ENCODE measurements around the gene LRRC2. TPM values are rescaled to one million over a fixed set of nuclear protein-coding genes. Genes with fewer than 3 reads are reported as not detected.
A peak's percentile ranks its signal among the peaks of the same experiment; 100 is the strongest.

LRRC2 gene, protein sequence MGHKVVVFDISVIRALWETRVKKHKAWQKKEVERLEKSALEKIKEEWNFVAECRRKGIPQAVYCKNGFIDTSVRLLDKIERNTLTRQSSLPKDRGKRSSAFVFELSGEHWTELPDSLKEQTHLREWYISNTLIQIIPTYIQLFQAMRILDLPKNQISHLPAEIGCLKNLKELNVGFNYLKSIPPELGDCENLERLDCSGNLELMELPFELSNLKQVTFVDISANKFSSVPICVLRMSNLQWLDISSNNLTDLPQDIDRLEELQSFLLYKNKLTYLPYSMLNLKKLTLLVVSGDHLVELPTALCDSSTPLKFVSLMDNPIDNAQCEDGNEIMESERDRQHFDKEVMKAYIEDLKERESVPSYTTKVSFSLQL
- 0.74 TPM for polyA plus RNA-seq (2013, experiment 1 of 2)
- polyA plus RNA-seq (2013, experiment 2 of 2) = 1.4 TPM

DNA sequence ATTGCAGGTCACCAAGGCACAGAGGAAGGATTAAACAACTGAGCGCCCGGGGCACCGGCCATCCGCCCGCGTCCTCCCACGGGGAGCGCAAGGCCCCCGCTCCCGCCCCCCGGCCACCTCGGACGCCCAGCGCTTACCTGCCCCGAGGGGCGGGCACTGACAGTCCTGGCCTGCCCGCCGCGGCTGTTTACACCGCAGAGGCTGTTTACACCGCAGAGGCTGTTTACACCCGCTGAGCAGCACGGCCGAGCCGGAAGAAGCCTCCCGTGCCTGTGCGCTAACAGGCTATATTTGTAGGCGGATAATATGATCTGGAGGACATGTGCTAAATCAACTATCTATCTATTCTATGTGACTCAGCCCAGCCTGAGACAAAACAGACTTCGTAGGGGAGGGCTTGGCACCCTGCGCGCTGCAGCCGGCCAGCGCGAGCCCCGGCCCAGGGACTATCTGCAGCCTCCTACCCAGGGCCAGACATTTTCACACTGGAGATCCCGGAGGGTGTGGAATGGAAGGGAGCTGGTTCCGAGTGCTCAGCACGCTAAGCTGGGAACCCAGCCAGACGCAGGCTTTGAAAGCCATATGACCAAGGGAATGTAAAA lies at the start of gene LRRC2:
LRRC2 (minus strand) TSS at position 263 of the 602 bp plus-strand sequence. CDS start 14,711 bp downstream, outside the sequence.
- H3K9me3 ChIP-seq (ENCODE audit: control insufficient read depth, low read length) = peaks cover 7% of the 10 kb centered on the region
- peak within 1 kb of the TSS; percentile 44 for H3K4me3 ChIP-seq (ENCODE audit: extremely low read depth, insufficient read depth, low read length, poor library complexity, severe bottlenecking)
- no peaks in the 10 kb centered on the region for H3K36me3 ChIP-seq (ENCODE audit: control insufficient read depth, insufficient read depth, low read length)
- peaks cover 17% of the 10 kb centered on the region for H3K4me1 ChIP-seq (ENCODE audit: control insufficient read depth, insufficient read depth, low read length, poor library complexity, severe bottlenecking)
- WGBS, 2 experiments (ENCODE audit: insufficient coverage in 2 of 2) = 2 to 4% methylated on average over 20 to 30 of the region's 39 CpGs
- peak within 1 kb of the TSS; percentile 71 for H3K27ac ChIP-seq (ENCODE audit: low read depth, low read length, severe bottlenecking)

DNA sequence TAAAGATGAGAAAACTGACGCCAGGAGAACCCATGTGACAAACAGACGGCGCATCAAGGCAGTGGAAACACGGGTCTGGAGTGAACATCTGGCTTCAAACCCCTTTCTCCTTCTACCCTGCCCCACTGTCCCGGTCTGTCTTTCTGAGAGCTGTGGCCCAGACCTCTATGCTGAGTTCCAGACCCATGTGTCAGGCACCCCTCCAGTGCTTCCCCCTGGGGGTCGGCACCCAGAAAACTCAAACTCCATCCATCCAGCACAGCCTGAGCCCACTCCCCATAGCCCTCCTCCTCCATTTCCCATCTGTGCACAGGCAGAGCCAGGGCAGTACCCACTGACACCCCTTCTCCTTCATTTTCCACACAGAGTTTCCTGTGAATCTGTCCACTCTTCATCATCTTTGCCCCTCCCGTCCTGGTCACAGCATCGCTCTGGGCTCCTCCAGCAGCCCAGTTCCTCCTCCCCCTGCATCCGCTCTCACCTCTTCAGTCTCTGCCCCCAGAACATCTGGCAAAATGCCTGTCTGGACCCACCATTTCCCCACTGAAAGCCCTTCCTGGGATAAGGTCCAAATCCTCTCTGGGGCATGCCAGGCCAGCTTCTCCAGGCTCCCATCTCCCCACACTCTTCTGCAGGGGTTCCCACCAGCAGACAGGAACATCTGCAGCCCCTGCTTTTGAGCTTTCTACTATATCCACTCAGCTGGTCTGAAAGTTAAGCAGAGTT lies 49.1 kb upstream of the LRRC2 start:
- WGBS, 2 experiments (ENCODE audit: insufficient coverage in 2 of 2) = 90 to 94% methylated on average over 8 to 9 of the region's 9 CpGs
- no peak overlapping the region for H3K4me3 ChIP-seq (ENCODE audit: extremely low read depth, insufficient read depth, low read length, poor library complexity, severe bottlenecking)
- H3K36me3 ChIP-seq (ENCODE audit: control insufficient read depth, insufficient read depth, low read length) = no peaks in the 10 kb centered on the region
- no peak overlapping the region for H3K27ac ChIP-seq (ENCODE audit: low read depth, low read length, severe bottlenecking)
- no peaks in the 10 kb centered on the region for H3K9me3 ChIP-seq (ENCODE audit: control insufficient read depth, low read length)
- no peaks in the 10 kb centered on the region for H3K4me1 ChIP-seq (ENCODE audit: control insufficient read depth, insufficient read depth, low read length, poor library complexity, severe bottlenecking)

DNA sequence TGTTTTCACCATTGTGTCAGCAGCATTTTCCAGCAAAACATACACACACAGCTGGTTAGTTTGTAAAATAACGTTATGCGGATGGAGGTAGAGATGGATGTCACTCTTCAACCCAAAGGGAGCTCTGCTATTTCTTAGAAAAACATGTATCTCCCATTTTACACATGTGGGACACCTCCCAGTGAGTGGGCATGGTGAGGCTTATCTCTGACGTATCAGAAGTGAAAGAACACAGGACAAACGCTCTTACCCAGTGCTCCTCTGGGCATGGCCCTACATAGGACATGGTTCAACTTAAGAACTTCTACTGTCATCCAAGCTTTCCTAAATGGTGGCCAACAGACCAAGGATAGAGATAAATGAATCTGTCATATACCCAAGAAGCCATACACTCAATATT lies 48.3 kb upstream of the LRRC2 start:
- no peaks in the 10 kb centered on the region for H3K36me3 ChIP-seq (ENCODE audit: control insufficient read depth, insufficient read depth, low read length)
- no peak overlapping the region for H3K27ac ChIP-seq (ENCODE audit: low read depth, low read length, severe bottlenecking)
- no peaks in the 10 kb centered on the region for H3K4me1 ChIP-seq (ENCODE audit: control insufficient read depth, insufficient read depth, low read length, poor library complexity, severe bottlenecking)
- 86 to 87% methylated on average over 2 of the region's 4 CpGs for WGBS, 2 experiments (ENCODE audit: insufficient coverage in 2 of 2)
- H3K9me3 ChIP-seq (ENCODE audit: control insufficient read depth, low read length) = no peaks in the 10 kb centered on the region
- H3K4me3 ChIP-seq (ENCODE audit: extremely low read depth, insufficient read depth, low read length, poor library complexity, severe bottlenecking) = no peak overlapping the region

DNA sequence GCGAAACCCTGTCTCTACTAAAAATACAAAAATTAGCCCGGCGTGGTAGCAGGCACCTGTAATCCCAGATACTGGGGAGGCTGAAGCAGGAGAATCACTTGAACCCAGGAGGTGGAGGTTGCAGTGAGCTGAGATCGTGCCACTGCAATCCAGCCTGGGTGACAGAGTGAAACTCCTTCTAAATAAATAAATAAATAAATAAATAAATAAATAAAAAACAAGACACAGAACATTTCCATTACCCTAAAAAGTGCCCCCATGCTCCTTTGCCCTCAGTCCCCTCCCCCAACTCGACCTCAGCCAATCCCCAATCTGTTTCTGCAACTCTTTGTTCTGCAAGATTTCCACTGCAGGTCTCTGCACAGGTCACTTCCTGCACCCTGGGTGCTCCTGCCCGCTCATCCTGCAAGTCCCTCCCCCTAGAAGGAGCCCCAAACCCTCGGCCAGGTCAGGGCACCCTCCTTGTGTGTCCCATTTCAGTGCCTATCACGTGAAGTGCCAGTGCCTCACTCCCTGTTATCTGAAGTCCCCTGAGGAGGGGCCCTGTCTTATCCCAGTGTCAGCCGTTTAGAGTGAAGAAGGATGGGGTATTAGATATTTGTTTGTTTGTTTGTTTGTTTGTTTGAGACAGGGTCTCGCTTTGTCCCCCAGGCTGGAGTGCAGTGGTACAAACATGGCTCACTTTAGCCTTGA lies 47.4 kb upstream of the LRRC2 start:
- Histone ChIP-seq H3K9me3 (ENCODE audit: control insufficient read depth, low read length) (no peaks in the 10 kb centered on the region), H3K27ac (ENCODE audit: low read depth, low read length, severe bottlenecking) (no peak overlapping the region), H3K4me3 (ENCODE audit: extremely low read depth, insufficient read depth, low read length, poor library complexity, severe bottlenecking) (no peak overlapping the region), H3K4me1 (ENCODE audit: control insufficient read depth, insufficient read depth, low read length, poor library complexity, severe bottlenecking) (no peaks in the 10 kb centered on the region), H3K36me3 (ENCODE audit: control insufficient read depth, insufficient read depth, low read length) (no peaks in the 10 kb centered on the region)
- 71 to 79% methylated on average over 6 to 8 of the region's 10 CpGs for WGBS, 2 experiments (ENCODE audit: insufficient coverage in 2 of 2)

DNA sequence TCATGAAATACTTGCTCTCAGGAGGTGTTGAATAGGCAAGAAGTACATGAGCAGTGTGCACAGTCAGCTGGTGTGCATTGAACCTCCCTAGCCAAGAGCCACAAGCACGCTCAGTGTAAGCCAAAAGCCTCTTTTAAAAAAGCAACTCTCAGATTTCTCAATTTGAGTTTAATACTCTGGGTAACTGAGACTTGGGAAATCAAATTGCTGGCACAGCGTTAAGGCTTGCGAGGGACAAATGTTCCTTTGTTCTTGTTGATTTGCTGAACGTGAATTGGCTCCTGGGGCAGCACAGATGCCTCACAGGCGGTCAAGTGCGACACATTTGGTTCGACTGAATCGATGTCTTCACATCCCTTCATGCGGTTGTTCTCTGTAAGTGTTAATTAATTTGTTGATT lies 46.2 kb upstream of the LRRC2 start, which contains the start of gene FAM240A:
FAM240A (plus strand) TSS at position 202 of the 400 bp plus-strand sequence; CDS start at position 361, 159 bp downstream.
- no peak within 1 kb of the TSS for H3K27ac ChIP-seq (ENCODE audit: low read depth, low read length, severe bottlenecking)
- H3K4me1 ChIP-seq (ENCODE audit: control insufficient read depth, insufficient read depth, low read length, poor library complexity, severe bottlenecking) = no peaks in the 10 kb centered on the region
- H3K4me3 ChIP-seq (ENCODE audit: extremely low read depth, insufficient read depth, low read length, poor library complexity, severe bottlenecking) = no peak within 1 kb of the TSS
- no peaks in the 10 kb centered on the region for H3K9me3 ChIP-seq (ENCODE audit: control insufficient read depth, low read length)
- 68 to 81% methylated on average over 7 to 8 of the region's 9 CpGs for WGBS, 2 experiments (ENCODE audit: insufficient coverage in 2 of 2)
- H3K36me3 ChIP-seq (ENCODE audit: control insufficient read depth, insufficient read depth, low read length) = no peaks in the 10 kb centered on the region

DNA sequence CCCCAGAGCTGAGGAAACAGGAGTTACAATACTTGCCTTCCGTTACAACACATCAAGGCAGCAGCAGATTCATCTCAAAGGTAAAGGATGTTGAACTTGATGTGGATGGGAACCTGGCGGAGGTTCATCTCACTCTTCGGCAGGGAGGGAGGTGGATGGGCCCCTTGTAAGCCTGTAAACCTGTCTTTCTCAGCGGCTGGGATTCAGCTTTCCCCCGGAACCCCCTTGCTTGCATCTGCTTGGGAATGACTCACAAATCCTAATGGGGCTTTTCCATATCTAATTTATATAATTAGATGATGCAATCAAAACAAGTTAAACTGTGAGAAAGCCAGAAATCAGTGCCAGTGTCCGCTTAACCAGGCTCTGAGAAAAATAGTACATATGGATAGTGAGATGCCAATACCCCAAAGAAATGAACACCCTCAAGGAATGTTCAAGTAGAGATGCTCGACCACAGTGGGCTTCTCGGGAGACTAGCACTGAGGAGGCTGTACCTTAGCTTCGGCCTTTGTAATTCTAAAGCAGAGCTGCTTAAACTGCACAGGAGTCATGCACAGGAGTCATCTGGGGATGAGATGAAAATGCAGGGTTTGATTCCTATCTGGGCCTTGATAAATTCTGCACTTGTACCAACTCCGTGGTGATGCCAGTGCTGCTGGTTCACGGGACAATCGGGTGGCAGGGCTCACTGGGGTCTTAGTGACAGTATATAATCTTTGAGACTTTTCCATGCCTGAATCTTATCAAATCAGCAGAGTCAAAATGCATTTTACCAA lies 44.0 kb upstream of the LRRC2 start:
- 89 to 94% methylated on average over 6 to 7 of the region's 12 CpGs for WGBS, 2 experiments (ENCODE audit: insufficient coverage in 2 of 2)

DNA sequence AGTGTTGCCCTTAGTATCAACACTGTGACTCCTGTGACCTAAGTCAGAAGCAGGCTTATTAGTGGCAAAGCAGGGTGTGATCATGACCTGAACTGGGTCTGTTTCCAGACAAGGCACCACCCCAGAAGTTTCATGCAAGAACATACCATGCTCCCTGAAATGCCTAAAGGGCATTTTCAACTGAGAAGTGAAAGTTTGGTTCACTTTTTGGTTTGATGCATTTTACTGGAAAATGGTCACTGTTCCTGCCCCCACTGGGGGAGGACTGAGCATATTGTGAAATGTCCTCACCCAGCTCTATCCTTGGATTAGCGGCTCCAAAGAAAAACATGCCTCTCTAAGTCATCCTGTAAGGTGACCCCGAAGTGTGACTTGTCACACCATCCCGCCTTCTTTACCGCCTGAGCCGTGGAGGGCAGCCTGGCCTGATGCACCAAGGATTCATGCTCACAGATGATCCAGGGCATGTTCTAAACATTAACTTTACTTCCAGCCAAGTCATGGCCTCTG lies 43.2 kb upstream of the LRRC2 start:
- no peaks in the 10 kb centered on the region for H3K36me3 ChIP-seq (ENCODE audit: control insufficient read depth, insufficient read depth, low read length)
- H3K4me1 ChIP-seq (ENCODE audit: control insufficient read depth, insufficient read depth, low read length, poor library complexity, severe bottlenecking) = no peaks in the 10 kb centered on the region
- H3K4me3 ChIP-seq (ENCODE audit: extremely low read depth, insufficient read depth, low read length, poor library complexity, severe bottlenecking) = no peak overlapping the region
- H3K27ac ChIP-seq (ENCODE audit: low read depth, low read length, severe bottlenecking) = no peak overlapping the region
- WGBS, 2 experiments (ENCODE audit: insufficient coverage in 2 of 2) = 72 to 84% methylated on average over 5 of the region's 5 CpGs
- no peaks in the 10 kb centered on the region for H3K9me3 ChIP-seq (ENCODE audit: control insufficient read depth, low read length)

More for the DNA sequence above, 44.0 kb upstream of the LRRC2 start:
- H3K27ac ChIP-seq (ENCODE audit: low read depth, low read length, severe bottlenecking) = no peak overlapping the region
- H3K36me3 ChIP-seq (ENCODE audit: control insufficient read depth, insufficient read depth, low read length) = no peaks in the 10 kb centered on the region
- H3K4me3 ChIP-seq (ENCODE audit: extremely low read depth, insufficient read depth, low read length, poor library complexity, severe bottlenecking) = no peak overlapping the region
- no peaks in the 10 kb centered on the region for H3K4me1 ChIP-seq (ENCODE audit: control insufficient read depth, insufficient read depth, low read length, poor library complexity, severe bottlenecking)
- no peaks in the 10 kb centered on the region for H3K9me3 ChIP-seq (ENCODE audit: control insufficient read depth, low read length)

DNA sequence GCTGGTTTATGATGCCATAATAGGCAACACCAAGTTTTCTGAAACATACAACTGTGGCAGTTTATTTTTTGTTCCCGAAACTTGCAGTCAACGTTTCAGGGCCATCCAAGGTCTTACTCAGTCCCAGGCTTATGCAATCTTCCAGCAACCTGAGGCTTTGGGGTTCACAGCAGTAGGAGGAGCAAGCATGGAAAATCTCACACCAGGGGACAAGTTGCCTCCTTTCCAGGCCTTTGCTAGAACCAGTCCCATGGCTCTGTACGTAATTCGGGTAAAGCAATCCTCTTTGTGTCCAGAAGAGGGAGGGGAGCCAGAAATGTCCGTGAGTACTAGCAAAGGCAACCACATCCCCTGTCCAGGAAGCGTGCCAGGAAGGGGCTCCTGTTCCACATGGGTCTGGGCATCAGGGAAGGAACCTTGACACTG lies 41.5 kb upstream of the LRRC2 start:
- H3K36me3 ChIP-seq (ENCODE audit: control insufficient read depth, insufficient read depth, low read length) = no peaks in the 10 kb centered on the region
- no peak overlapping the region for H3K4me3 ChIP-seq (ENCODE audit: extremely low read depth, insufficient read depth, low read length, poor library complexity, severe bottlenecking)
- 63 to 83% methylated on average over 2 to 6 of the region's 6 CpGs for WGBS, 2 experiments (ENCODE audit: insufficient coverage in 2 of 2)

DNA sequence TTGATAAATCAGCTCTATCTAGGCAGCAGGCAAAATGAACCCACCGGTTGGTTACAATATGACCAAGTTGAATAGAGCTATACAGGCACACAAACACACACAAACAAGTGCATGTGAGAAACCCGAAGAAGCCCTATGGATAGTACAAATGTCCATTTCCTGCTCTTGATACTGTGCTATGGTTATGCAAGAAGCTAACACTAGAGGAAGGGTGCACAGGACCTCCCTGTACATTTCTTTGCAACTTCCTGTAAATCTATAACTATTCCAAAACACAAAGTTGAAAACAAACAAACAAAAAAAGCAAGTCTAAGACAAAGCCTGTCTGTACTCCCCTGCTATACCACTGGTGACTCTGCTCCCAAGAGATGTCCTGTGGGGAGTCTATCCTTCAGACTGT lies 38.0 kb upstream of the LRRC2 start:
- Histone ChIP-seq H3K9me3 (ENCODE audit: control insufficient read depth, low read length) (no peaks in the 10 kb centered on the region), H3K27ac (ENCODE audit: low read depth, low read length, severe bottlenecking) (no peak overlapping the region), H3K36me3 (ENCODE audit: control insufficient read depth, insufficient read depth, low read length) (no peaks in the 10 kb centered on the region), H3K4me3 (ENCODE audit: extremely low read depth, insufficient read depth, low read length, poor library complexity, severe bottlenecking) (no peak overlapping the region), H3K4me1 (ENCODE audit: control insufficient read depth, insufficient read depth, low read length, poor library complexity, severe bottlenecking) (no peaks in the 10 kb centered on the region)
- 80 to 90% methylated on average over 1 to 2 of the region's 2 CpGs for WGBS, 2 experiments (ENCODE audit: insufficient coverage in 2 of 2)

More for the DNA sequence above, 41.5 kb upstream of the LRRC2 start:
- Histone ChIP-seq H3K27ac (ENCODE audit: low read depth, low read length, severe bottlenecking) (no peak overlapping the region), H3K4me1 (ENCODE audit: control insufficient read depth, insufficient read depth, low read length, poor library complexity, severe bottlenecking) (no peaks in the 10 kb centered on the region), H3K9me3 (ENCODE audit: control insufficient read depth, low read length) (no peaks in the 10 kb centered on the region)
